Activated naive CD4-positive, alpha-beta T cell treated with anti-CD3 and anti-CD28 coated beads, Interleukin-2, amount 10 ng/mL, durations not matched to agents 7 days and 5 days (primary cell): ENCODE results near the gene FBXL16.
"Not testable (repeated sequence)": the region's sequence is repeated elsewhere in the genome, so short reads cannot be mapped to it uniquely, and the experiment has no call there.

Experiments
- CTCF ChIA-PET: fragments of 350-600 bp; sonication (Branson Sonifier 250); formaldehyde crosslinking; loops from one replicate; lab custom pipeline; 2021; ENCODE audit warnings: antibody characterized with exemption; lab: Charles Lee
- DNase-seq: peaks from one replicate; pipeline ENCODE4 v3.0.0-alpha.2; 2020
- H3K27ac Mint-ChIP-seq: one replicate; pipeline ENCODE4 v1.8.0; 2021; ENCODE audit warnings: mild to moderate bottlenecking, moderate library complexity, mixed read lengths
- H3K27me3 Mint-ChIP-seq: one replicate; pipeline ENCODE4 v1.8.0; 2021; ENCODE audit warnings: mild to moderate bottlenecking, mixed read lengths
- H3K36me3 Mint-ChIP-seq: one replicate; pipeline ENCODE4 v1.8.0; 2021; ENCODE audit warnings: mixed read lengths
- H3K4me1 Mint-ChIP-seq: one replicate; pipeline ENCODE4 v1.8.0; 2021; ENCODE audit warnings: mixed read lengths
- H3K4me3 Mint-ChIP-seq: one replicate; pipeline ENCODE4 v1.8.0; 2021; ENCODE audit warnings: mild to moderate bottlenecking, moderate library complexity, mixed read lengths
- H3K9me3 Mint-ChIP-seq: one replicate; pipeline ENCODE4 v1.8.0; 2021; ENCODE audit warnings: mixed read lengths

FBXL16 gene

DNA sequence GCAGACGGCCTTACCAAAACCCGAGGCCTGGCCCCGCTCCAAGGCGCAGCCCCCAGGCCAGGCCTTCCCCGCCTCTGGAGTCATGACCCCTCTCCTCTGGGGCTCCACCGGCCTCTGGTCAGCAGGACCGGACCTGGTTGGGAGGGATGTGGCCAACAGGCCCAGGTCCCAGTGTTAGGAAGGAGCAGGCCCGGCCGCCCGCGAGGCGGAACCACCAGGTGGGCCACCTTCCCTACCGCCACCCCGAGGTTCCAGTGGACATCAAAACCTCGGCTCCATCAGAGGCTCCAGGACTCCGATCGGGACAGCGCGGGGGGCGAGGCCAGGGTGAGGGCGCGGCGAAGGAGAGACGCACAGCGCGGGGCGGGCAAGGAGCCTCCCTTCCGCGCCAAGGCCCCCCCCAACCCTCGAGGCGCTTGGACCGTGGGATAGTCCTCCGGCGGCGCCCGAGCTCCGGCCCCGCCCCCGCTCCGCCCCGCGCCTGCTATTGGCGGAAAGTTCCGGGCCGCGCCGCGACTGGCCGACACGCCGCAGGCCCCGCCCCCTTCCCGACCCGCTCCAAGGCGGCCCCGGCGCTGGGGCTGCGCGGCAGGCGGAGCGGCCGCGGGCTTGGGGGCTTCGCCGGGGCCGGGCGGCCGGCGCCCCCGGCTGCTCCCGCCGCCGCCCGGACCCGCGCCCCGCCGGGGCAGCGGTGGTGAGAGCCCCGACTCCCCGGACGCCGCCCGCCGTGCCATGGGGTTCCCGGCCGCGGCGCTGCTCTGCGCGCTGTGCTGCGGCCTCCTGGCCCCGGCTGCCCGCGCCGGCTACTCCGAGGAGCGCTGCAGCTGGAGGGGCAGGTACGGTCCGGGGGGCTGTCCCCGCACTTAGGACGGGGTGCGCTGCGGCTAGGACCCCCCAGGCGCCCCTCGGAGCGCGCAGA lies 9.2 kb upstream of the FBXL16 start, which contains the start of gene METRN:
Gene METRN, plus strand, starts transcription at position 561 of the 919 bp plus-strand sequence. Its CDS starts 172 bp downstream, at position 733.
- Mint-ChIP-seq H3K27me3 (peaks cover 87% of the 10 kb centered on the region), H3K4me3 (peak within 1 kb of the TSS; percentile 61), H3K4me1 (peaks cover 19% of the 10 kb centered on the region), H3K27ac (no peak within 1 kb of the TSS), H3K36me3 (no peaks in the 10 kb centered on the region), H3K9me3 (no peaks in the 10 kb centered on the region)
- peak; percentile 93 for DNase-seq
- CTCF ChIA-PET = interaction anchor here (1.0 to 6.7 kb wide), 5 partner anchors 11 to 70 kb away, joined by 3 to 94 read pairs (median 4); partner anchors contain the start of gene CCDC78

DNA sequence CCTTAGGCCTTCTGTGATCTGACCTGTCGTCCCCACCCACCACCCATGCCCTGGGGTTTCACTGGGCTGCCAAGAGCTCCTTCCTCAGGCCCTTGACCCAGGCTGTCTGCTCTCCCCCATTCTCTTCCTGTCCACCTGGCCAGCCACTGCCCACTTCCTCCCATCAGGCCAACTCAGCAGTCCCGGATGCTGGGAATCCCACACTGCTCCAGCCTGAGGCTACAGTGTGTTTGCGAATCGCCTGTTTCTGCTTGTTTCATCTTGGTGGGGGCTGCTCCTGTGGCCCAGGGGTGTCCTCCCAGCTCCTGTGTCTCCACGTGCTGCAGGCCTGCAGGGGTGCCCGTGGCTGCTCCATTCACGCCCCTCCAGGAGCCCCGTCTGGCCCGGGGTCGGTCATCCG lies 8.5 kb upstream of the FBXL16 start:
- H3K9me3 Mint-ChIP-seq = no peaks in the 10 kb centered on the region
- peaks cover 12% of the 10 kb centered on the region for H3K4me1 Mint-ChIP-seq
- CTCF ChIA-PET = interaction anchor here (1.0 to 6.7 kb wide), 7 partner anchors 12 to 71 kb away, joined by 3 to 94 read pairs (median 10); partner anchors contain the start of gene CIAO3
- no peak overlapping the region for H3K27ac Mint-ChIP-seq
- H3K4me3 Mint-ChIP-seq = no peak overlapping the region
- DNase-seq = no peak
- H3K36me3 Mint-ChIP-seq = no peaks in the 10 kb centered on the region
- peaks cover 89% of the 10 kb centered on the region for H3K27me3 Mint-ChIP-seq

DNA sequence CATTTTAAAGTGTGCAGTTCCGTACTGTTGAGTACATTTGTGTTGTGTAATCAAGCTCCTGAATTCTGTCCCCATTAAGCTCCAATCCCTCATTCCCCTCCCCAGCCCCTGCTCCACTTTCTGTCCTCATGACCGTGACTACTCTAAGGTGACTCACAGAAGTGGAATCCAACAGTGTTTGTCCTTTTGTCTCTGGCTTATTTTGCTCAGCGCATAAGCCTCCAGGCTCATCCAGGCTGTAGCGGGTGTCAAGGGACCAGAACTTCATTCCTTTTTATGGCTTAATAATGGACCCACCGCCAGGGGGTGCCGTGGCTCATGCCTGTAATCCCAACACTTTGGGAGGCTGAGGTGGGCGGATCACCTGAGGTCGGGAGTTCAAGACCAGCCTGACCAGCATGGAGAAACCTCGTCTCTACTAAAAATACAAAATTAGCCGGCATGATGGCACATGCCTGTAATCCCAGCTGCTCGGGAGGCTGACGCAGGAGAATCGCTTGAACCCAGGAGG lies 7.2 kb upstream of the FBXL16 start:
- not testable (repeated sequence) for H3K27ac Mint-ChIP-seq, H3K4me3 Mint-ChIP-seq, H3K36me3 Mint-ChIP-seq, H3K9me3 Mint-ChIP-seq
- peak; percentile 69 for DNase-seq
- Mint-ChIP-seq H3K4me1 (peaks cover 12% of the 10 kb centered on the region), H3K27me3 (peaks cover 89% of the 10 kb centered on the region)
- CTCF ChIA-PET = interaction anchor here (0.7 to 6.7 kb wide), 17 partner anchors 8 to 390 kb away, joined by 3 to 94 read pairs (median 7); partner anchors contain the start of genes ANTKMT, CCDC78, CIAO3 and HAGHL

DNA sequence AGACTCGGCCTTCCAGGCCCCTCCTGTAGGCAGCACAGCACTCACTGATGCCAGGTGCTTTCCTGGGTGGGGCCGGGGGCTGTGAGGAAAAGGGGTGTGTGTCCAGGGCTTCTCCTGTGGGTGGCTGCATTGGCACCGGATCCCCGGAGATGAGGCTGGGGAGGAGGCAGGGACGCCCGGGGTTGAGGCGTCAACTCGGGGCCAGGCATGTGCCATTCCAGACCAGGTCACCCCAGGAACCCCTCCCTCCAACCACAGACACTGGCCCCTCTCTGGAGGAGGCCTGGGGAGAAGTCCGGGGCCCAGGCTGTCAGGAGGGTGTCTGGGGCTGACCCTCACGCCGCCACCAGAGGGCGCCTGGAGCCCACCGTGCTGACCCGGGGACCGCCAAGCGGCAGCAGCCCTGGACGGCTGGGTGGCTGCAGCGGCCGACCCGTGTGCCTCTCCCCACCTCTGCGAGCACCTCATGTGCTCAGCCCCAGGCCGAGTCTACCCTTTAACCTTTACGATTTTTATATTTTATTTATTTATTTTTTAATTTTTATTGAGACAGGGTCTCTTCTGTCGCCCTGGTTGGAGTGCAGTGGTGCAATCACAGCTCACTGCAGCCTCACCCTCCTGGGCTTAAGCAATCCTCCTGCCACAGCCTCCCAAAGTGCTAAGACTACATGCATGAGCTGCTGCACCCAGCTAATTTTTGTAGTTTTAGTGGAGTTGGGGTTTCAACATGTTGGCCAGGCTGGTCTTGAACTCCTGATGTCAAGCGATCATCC lies 6.1 kb upstream of the FBXL16 start:
- H3K4me1 Mint-ChIP-seq = peaks cover 12% of the 10 kb centered on the region
- H3K27me3 Mint-ChIP-seq = peaks cover 89% of the 10 kb centered on the region

DNA sequence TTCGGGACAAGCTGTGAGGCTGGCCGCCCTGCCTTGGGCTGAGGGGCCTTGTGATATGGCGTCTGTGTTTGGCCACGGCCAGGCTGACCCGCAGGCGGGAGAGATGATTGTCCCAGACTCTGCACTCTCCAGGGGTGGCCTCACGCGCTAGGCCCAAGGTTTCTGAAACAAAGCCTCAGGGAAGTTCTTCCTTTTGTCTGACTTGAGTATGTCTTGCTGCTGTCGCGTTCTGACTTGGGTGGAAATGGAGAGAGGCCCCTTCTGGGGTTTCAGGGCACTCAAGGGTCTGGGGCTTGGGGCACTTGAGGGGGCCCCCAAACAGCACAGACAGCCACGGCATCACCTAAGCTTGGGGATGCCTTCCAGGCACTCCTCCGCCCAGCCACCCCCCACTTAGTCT lies 5.5 kb upstream of the FBXL16 start:
- Mint-ChIP-seq H3K36me3 (no peaks in the 10 kb centered on the region), H3K27ac (no peak overlapping the region), H3K27me3 (peaks cover 89% of the 10 kb centered on the region), H3K4me1 (peaks cover 12% of the 10 kb centered on the region), H3K4me3 (no peak overlapping the region), H3K9me3 (no peaks in the 10 kb centered on the region)
- CTCF ChIA-PET = interaction anchor here (1.5 to 6.7 kb wide), 2 partner anchors 70 to 74 kb away, joined by 3 to 94 read pairs; no protein-coding TSS in a partner anchor
- no peak for DNase-seq

More for the DNA sequence above, 6.1 kb upstream of the FBXL16 start:
- H3K27ac Mint-ChIP-seq = no peak overlapping the region
- H3K36me3 Mint-ChIP-seq = no peaks in the 10 kb centered on the region
- CTCF ChIA-PET = interaction anchor here (0.6 to 6.7 kb wide), 17 partner anchors 8 to 391 kb away, joined by 3 to 94 read pairs (median 7); partner anchors contain the start of genes ANTKMT, CCDC78, CIAO3 and HAGHL
- no peak overlapping the region for H3K4me3 Mint-ChIP-seq
- no peaks in the 10 kb centered on the region for H3K9me3 Mint-ChIP-seq
- peak; percentile 84 for DNase-seq

DNA sequence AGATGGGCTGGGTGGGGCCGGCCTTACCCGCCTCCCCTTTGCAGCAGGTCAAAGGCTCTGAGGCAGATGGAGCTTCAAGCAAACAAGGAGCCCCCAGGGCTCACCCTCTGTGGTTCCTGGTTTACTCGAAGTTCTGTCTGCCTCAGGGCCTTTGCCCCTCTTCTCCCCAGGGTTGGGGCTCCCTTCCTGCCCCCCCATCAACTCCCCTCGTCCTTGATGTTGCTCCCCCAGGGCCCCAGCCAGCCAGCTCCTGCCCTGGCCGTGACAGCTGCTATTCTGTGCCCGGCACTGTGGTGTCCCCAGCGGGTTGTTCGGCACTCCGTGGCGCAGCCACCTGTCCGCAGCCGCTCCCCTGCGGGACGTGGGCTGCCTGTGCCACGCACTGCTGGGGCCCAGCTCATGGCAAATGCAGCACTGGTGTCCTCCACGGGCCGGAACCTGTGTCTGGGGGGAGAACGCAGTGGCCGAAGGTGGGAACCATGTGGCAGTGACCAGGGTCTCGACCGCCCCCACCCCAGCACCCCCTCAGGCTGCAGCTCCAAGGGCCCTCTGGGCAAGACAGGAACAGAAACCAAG lies 5.0 kb upstream of the FBXL16 start:
- CTCF ChIA-PET = interaction anchor here (0.8 to 6.7 kb wide), 3 partner anchors 10 to 74 kb away, joined by 3 to 94 read pairs (median 6); partner anchors contain the start of gene ANTKMT
- DNase-seq = no peak
- no peak overlapping the region for H3K27ac Mint-ChIP-seq
- peaks cover 86% of the 10 kb centered on the region for H3K27me3 Mint-ChIP-seq
- H3K4me3 Mint-ChIP-seq = no peak overlapping the region
- peaks cover 10% of the 10 kb centered on the region for H3K4me1 Mint-ChIP-seq
- no peaks in the 10 kb centered on the region for H3K36me3 Mint-ChIP-seq
- no peaks in the 10 kb centered on the region for H3K9me3 Mint-ChIP-seq

DNA sequence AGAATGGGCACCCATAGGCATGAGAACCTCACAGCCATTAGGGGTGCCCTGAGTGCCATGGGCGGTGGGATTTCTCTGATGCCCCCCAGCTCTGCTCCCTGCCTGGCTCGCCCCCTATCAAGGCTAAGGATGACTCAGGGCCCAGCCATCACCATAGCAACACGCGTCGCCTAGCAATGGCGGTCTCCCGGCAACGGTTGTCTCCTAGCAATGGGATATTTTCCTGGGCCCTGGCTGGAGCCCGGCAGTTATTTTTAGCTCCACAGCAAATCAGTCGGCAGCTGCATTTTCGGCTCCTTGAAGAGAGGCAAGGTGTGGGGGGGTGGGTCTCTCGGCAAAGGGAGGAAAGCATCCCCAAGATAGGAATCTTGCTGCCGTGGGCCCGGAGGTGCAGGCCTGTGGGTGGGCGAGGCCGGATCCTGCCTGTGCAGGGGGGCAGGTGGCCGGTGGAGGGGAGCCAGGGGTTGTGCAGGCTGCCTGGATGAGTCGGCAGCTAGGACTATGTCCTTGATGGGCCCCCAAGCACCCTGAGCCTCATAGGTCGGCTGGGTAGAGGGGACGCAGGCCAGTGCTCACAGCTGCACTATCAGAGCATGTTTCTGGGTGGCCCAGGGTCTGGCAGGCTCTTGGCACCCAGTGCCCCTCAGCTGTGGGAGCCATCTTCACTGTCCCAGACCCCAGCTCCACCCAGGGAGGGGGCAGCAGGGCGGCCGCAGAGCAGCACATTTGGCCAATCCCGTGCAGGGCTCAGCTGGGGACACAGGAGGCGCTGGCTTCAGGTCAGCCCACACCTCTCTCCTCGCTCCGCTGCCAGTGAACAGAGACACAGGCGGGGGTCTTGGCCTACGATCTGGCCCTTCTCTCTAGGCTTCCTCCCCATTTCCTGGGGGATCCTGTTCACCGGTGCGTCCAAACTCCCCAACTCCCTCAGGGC lies 4.2 kb upstream of the FBXL16 start:
- H3K4me3 Mint-ChIP-seq = no peak overlapping the region
- CTCF ChIA-PET = interaction anchor here (0.8 to 6.7 kb wide), 3 partner anchors 10 to 75 kb away, joined by 3 to 94 read pairs (median 6); partner anchors contain the start of gene ANTKMT
- H3K9me3 Mint-ChIP-seq = no peaks in the 10 kb centered on the region
- H3K27ac Mint-ChIP-seq = no peak overlapping the region
- H3K36me3 Mint-ChIP-seq = no peaks in the 10 kb centered on the region
- peaks cover 88% of the 10 kb centered on the region for H3K27me3 Mint-ChIP-seq
- no peak for DNase-seq
- H3K4me1 Mint-ChIP-seq = peaks cover 10% of the 10 kb centered on the region

DNA sequence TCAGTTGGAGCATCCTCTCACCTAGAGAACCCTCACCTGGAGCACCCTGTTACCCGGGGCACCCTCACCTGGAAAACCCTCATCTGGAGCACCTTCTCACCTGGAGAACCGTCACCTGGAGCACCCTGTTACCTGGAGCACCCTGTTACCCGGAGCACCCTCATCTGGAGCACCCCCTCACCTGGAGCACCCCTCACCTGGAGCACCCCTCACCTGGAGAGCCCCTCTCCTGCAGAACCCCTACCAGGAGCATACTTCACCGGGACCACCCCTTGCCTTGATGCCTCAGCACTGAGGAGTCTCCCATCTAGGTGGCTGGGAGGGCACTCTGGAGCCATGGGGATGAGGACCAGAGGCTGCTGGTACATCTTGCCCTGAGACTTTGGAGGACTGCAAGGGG lies 3.4 kb upstream of the FBXL16 start:
- CTCF ChIA-PET = interaction anchor here (1.1 to 6.7 kb wide), 3 partner anchors 11 to 76 kb away, joined by 3 to 94 read pairs (median 3); no protein-coding TSS in a partner anchor
- Mint-ChIP-seq H3K27ac (no peak overlapping the region), H3K36me3 (no peaks in the 10 kb centered on the region), H3K27me3 (peaks cover 88% of the 10 kb centered on the region), H3K4me1 (peaks cover 8% of the 10 kb centered on the region), H3K9me3 (no peaks in the 10 kb centered on the region), H3K4me3 (no peak overlapping the region)
- DNase-seq = no peak

DNA sequence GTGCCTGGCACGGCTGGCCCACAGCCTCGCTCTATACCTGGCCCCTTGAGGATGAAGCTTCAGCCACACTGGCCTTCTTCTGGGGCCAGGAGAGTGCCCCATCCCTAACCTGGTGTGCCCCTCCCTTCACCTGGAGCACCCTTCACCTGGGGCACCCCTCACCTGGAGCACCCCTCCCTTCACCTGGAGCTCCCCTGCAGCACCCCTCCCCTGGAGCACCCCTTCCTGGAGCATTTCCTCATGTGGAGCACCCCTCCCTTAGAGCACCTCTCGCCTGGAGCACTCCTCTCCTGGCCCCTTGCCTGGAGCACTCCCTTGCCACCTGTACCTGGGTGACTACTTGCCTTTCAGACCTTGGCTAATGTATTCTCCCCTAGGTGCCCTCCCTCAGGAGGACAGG lies 2.4 kb upstream of the FBXL16 start:
- DNase-seq = no peak
- peaks cover 88% of the 10 kb centered on the region for H3K27me3 Mint-ChIP-seq
- H3K4me1 Mint-ChIP-seq = peaks cover 6% of the 10 kb centered on the region
- H3K36me3 Mint-ChIP-seq = no peaks in the 10 kb centered on the region
- CTCF ChIA-PET = interaction anchor here (1.1 to 1.5 kb wide), 3 partner anchors 12 to 77 kb away, joined by 3 read pairs; no protein-coding TSS in a partner anchor
- no peak overlapping the region for H3K27ac Mint-ChIP-seq
- no peaks in the 10 kb centered on the region for H3K9me3 Mint-ChIP-seq
- H3K4me3 Mint-ChIP-seq = no peak overlapping the region

DNA sequence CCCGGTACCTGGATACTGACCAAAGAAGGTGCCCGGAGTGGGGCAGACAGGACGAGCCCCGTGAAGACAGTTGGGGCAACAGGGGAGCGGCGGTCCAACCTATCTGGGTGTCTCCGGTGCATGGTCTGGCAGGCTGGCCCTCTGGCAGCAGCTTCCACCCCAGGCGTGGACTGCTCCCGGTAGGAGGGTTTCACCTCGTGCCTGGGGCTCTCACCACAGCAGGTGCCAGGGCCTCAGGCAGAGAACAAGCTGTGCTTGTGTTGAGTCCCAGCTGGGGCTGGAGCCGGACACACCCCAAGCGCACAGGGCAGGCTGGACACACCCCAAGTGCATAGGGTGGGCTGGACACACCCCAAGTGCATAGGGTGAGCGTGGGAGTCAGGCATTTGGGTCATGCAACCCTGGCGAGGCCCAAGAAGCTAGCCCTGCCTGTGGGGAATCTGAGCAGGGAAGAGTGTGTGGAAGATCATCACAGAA lies 1.5 kb upstream of the FBXL16 start:
- Mint-ChIP-seq H3K4me1 (peaks cover 3% of the 10 kb centered on the region), H3K27ac (peak overlapping the region; percentile 42), H3K36me3 (no peaks in the 10 kb centered on the region), H3K9me3 (no peaks in the 10 kb centered on the region), H3K4me3 (no peak overlapping the region), H3K27me3 (peaks cover 92% of the 10 kb centered on the region)
- DNase-seq = no peak
- CTCF ChIA-PET = interaction anchor here (1.0 to 1.5 kb wide), 2 partner anchors 9 to 18 kb away, joined by 3 to 4 read pairs; no protein-coding TSS in a partner anchor

DNA sequence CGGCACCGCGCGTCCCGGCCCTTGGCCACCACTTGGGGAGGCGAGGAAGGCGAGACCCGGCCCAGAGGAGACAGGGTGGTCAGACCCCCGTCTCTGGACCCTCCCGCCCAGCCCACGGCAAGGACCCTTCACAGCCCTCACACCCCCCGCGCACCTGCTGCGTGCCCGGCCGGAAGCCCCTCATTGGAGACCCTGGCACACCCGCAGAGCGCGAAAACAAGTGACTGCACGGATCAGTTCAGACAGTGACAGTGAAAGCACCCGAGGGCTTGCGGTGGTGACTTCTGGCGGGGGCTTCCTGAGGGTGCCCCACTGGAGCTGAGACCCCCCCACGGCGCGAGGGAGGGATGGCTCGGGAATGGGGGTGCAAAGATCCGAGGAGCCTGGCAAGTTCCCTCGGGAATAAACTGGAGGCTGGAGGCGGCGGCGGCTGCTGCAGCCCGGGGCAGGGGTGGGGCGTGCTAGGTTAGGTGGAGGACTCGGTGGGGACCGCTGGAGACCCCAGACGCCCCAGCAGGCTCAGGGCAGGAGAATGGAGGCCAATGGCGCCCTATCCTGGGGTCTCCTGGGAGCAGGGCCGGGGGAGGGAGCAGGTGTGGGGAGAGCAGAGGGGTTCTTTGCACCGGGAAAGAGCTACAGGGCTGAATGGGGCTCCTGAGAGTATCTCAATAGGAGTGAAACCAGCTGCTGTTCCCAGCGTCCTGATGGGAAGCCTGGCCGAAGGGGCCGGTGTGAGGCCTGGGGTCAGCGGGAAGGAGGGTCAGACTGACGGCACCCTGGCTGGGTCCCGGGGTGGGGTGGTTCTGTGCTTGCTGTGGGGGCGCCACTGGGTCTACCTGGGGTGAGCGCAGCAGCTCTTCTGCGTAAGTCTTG lies 824 bp upstream of the FBXL16 start:
- H3K4me1 Mint-ChIP-seq = peaks cover 3% of the 10 kb centered on the region
- H3K27ac Mint-ChIP-seq = peak overlapping the region; percentile 42
- H3K36me3 Mint-ChIP-seq = no peaks in the 10 kb centered on the region
- no peak for DNase-seq
- H3K4me3 Mint-ChIP-seq = no peak overlapping the region
- H3K27me3 Mint-ChIP-seq = peaks cover 92% of the 10 kb centered on the region
- no peaks in the 10 kb centered on the region for H3K9me3 Mint-ChIP-seq
- CTCF ChIA-PET = interaction anchor here (1.0 to 1.5 kb wide), 2 partner anchors 9 to 19 kb away, joined by 3 to 4 read pairs; no protein-coding TSS in a partner anchor
